ENCODE measurements around the gene C19orf44. TPM values are rescaled to one million over a fixed set of nuclear protein-coding genes. Genes with fewer than 3 reads are reported as not detected.

Gene C19orf44
- total RNA-seq (2022; extraction: Qiagen RNA extraction; ENCODE audit: low read depth): 1.4 to 3.1 TPM (median 2.7 TPM) in 5 replicates

DNA sequence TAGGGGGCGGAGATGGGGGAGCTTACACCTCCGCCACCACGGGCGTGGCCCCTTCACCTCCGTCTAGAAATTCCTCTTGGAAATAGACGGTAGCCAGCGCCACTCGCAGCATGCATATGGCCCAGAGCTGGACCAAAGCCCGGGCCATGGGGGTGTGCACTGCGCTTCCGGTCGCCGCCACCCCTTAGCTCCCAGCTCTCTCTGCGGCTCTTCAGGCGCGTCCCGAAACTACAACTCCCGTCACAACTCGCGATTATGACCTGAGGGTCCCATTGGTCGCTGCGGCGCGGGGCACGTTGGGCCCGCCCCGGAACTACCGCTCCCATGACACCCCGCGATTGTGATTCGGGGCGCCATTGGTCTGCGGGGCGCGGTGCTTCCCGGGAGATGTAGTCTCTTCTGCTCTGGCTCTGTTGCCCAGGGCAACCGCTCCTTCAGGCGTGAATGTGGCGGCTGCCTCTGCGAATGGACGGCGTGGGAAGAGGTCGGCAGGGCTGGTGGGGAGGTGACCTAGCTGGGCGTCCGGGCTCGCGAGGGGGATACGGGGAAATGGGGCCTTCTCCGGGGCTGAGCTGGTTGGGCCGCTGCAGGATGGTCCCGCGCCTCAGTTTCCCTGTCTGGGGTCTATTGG, at the start of gene C19orf44, which contains the start of gene CALR3:
Gene C19orf44 (plus strand): TSS at position 413 of the 631 bp plus-strand sequence. CDS start 4,399 bp downstream, outside the sequence.
Gene CALR3 (minus strand): TSS at position 186 of the 631 bp plus-strand sequence. CDS start 38 bp downstream, at position 148.

DNA sequence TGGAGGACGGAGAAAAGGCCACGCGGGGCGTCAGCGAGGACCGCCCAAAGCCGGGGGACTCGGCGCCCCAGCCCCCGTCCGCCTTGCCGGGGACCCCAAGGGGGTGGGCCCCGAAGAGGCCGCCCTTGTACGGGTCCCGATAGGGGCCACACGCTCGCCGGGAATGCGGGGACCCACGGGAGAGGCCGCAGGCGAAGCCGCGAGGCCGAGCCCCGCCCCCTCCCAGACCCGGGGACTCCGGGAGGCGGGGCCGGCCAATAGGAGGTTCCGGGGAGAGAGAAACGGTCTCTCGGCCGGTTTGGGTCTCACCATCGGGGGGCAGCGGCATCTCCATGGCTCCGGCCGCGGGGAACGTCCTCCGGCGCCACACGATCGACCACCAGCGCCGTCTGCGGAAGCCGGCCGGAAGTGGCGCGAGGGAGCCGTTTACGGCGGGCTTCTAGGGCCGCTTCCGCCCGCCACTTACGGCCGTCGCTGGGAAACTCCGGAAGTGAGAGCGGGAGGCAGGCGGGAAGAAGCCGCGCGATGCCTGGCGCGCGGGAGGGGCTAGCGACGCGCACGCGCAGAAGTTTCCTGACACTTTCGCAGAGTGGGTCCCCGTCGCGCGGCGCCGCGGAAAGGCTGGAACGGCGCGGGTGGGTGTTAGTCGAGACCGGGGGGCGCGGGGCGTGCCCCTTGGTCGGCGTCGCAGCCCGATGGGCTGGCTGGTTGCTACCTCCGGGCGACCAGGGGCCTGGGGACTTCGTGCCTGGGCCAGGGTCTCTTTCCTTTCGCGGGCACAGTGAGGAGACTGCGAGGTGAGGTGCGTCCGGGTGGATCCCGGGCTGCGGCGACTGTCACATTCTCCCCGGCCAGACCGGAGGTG, 46.1 kb downstream of the C19orf44 start, which contains the start of gene CHERP:
Gene CHERP (minus strand): TSS at position 393 of the 865 bp plus-strand sequence. CDS start 59 bp downstream, at position 334.

Other genes starting within 250 kb of the C19orf44 start
- 13.1 to 35.2 TPM (median 30.6 TPM) in 5 replicates for gene KLF2, start 171.6 kb upstream of the C19orf44 start, total RNA-seq (2022; extraction: Qiagen RNA extraction; ENCODE audit: low read depth)
- gene EPS15L1, start 24.4 kb upstream of the C19orf44 start, total RNA-seq (2022; extraction: Qiagen RNA extraction; ENCODE audit: low read depth): 10.6 to 16.3 TPM (median 15.1 TPM) in 5 replicates
- not detected in 5 replicates for gene CALR3, start 227 bp upstream of the C19orf44 start, total RNA-seq (2022; extraction: Qiagen RNA extraction; ENCODE audit: low read depth)
- 22.9 to 33.4 TPM (median 32.8 TPM) in 5 replicates for gene CHERP, start 46.0 kb downstream of the C19orf44 start, total RNA-seq (2022; extraction: Qiagen RNA extraction; ENCODE audit: low read depth)
- 15.0 to 23.0 TPM (median 18.6 TPM) in 5 replicates for gene SLC35E1, start 76.0 kb downstream of the C19orf44 start, total RNA-seq (2022; extraction: Qiagen RNA extraction; ENCODE audit: low read depth)
- gene MED26, start 131.8 kb downstream of the C19orf44 start, total RNA-seq (2022; extraction: Qiagen RNA extraction; ENCODE audit: low read depth): 4.2 to 5.9 TPM (median 5.5 TPM) in 5 replicates
- 65.2 to 89.1 TPM (median 73.0 TPM) in 5 replicates for gene SMIM7, start 163.8 kb downstream of the C19orf44 start, total RNA-seq (2022; extraction: Qiagen RNA extraction; ENCODE audit: low read depth)
- 0.22 to 1.6 TPM (median 1.2 TPM) in 5 replicates for gene TMEM38A, start 164.7 kb downstream of the C19orf44 start, total RNA-seq (2022; extraction: Qiagen RNA extraction; ENCODE audit: low read depth)
- not detected in 5 replicates for gene NWD1, start 223.5 kb downstream of the C19orf44 start, total RNA-seq (2022; extraction: Qiagen RNA extraction; ENCODE audit: low read depth)